ENCODE measurements around the gene PGLYRP1. TPM values are rescaled to one million over a fixed set of nuclear protein-coding genes. Genes with fewer than 3 reads are reported as not detected.

Gene PGLYRP1
- total RNA-seq, 1 experiment from 2014 or later, result not detected

- TF ChIP-seq CTCF (conservative IDR thresholded peaks at IDR 0.05) (no peak), EZH2 (IDR thresholded peaks at IDR 0.05; ENCODE audit: low read depth) (no peak)
Observed at GRCh38 chr19:46014941-46015686, 7.7 kb downstream of the PGLYRP1 start.

GRCh38 chr19:46014534-46014933 lies 8.3 kb downstream of the PGLYRP1 start:
- H3K9me3 ChIP-seq (ENCODE audit: insufficient read depth, low read depth), result no peaks in the 10 kb centered on the region
- intact Hi-C loops (cut with micrococcal nuclease; ENCODE audit: unreplicated experiment), result no loop called here
- no peaks in the 10 kb centered on the region for H3K79me2 ChIP-seq (ENCODE audit: low read depth)
- H3F3A ChIP-seq (ENCODE audit: insufficient read depth, low read depth), result peaks cover 4% of the 10 kb centered on the region
- no peaks in the 10 kb centered on the region for H3K27me3 ChIP-seq (ENCODE audit: insufficient read depth, low read depth)
- ChIA-PET POLR2A (ENCODE audit: unreplicated experiment) (interaction anchor here (0.7 kb wide), 1 partner anchor 20 kb away, joined by 5 read pairs; the partner anchor contains the start of gene CCDC61), CTCF (no interaction called here)
- TF ChIP-seq EZH2 (IDR thresholded peaks at IDR 0.05; ENCODE audit: low read depth), result no peak
- no peak for TF ChIP-seq CTCF (conservative IDR thresholded peaks at IDR 0.05)
- H3K36me3 ChIP-seq (ENCODE audit: low read depth), result no peaks in the 10 kb centered on the region
- peaks cover 5% of the 10 kb centered on the region; the same call in 1 of the 2 replicates for H4K20me1 ChIP-seq (ENCODE audit: insufficient read depth)
- H3K27ac ChIP-seq, result no peak overlapping the region
- peak overlapping the region; percentile 69 for H3K4me2 ChIP-seq
- no peaks in the 10 kb centered on the region for H3K9me2 ChIP-seq (ENCODE audit: insufficient read depth)
- 0 out of 2 replicates have a peak overlapping the region, but pooled peaks have one; percentile 47 for H2AFZ ChIP-seq
- peaks cover 7% of the 10 kb centered on the region; the same call in 1 of the 2 replicates for H3K4me1 ChIP-seq (replicated peaks; ENCODE audit: insufficient read depth)
- H3K4me3 ChIP-seq, result peak overlapping the region; percentile 53; the same call in 1 of the 2 replicates
- no peak for DNase-seq
- BruUV-seq (replicated peaks), result no TSS peak

More at GRCh38 chr19:46014941-46015686, 7.7 kb downstream of the PGLYRP1 start:
- H3F3A ChIP-seq (ENCODE audit: insufficient read depth, low read depth), result peaks cover 4% of the 10 kb centered on the region
- H3K9me2 ChIP-seq (ENCODE audit: insufficient read depth), result no peaks in the 10 kb centered on the region
- H3K4me1 ChIP-seq (replicated peaks; ENCODE audit: insufficient read depth), result peaks cover 7% of the 10 kb centered on the region; the same call in 1 of the 2 replicates
- peak overlapping the region; percentile 69 for H3K4me2 ChIP-seq
- DNase-seq, result peak; percentile 59 to 83
- H3K27me3 ChIP-seq (ENCODE audit: insufficient read depth, low read depth), result no peaks in the 10 kb centered on the region
- no TSS peak for BruUV-seq (replicated peaks)
- no peak overlapping the region for H3K27ac ChIP-seq
- H3K79me2 ChIP-seq (ENCODE audit: low read depth), result no peaks in the 10 kb centered on the region
- intact Hi-C loops (cut with micrococcal nuclease; ENCODE audit: unreplicated experiment), result loop anchor here (5.0 kb wide), 1 partner anchor 133 kb away; no protein-coding TSS in a partner anchor
- H2AFZ ChIP-seq, result 0 out of 2 replicates have a peak overlapping the region, but pooled peaks have one; percentile 47
- no peaks in the 10 kb centered on the region for H3K36me3 ChIP-seq (ENCODE audit: low read depth)
- ChIA-PET CTCF (interaction anchor here (0.6 kb wide), 1 partner anchor 1101 kb away, joined by 8 read pairs; no protein-coding TSS in a partner anchor), POLR2A (ENCODE audit: unreplicated experiment) (interaction anchor here (0.6 to 0.7 kb wide), 2 partner anchors 20 to 117 kb away, joined by 3 to 5 read pairs; partner anchors contain the start of gene CCDC61)
- H3K9me3 ChIP-seq (ENCODE audit: insufficient read depth, low read depth), result no peaks in the 10 kb centered on the region
- peak overlapping the region; percentile 53; the same call in 1 of the 2 replicates for H3K4me3 ChIP-seq
- H4K20me1 ChIP-seq (ENCODE audit: insufficient read depth), result peaks cover 5% of the 10 kb centered on the region; the same call in 1 of the 2 replicates

- H2AFZ ChIP-seq, result no peak overlapping the region
- TF ChIP-seq CTCF (conservative IDR thresholded peaks at IDR 0.05), result peak; percentile 98
- TF ChIP-seq EZH2 (IDR thresholded peaks at IDR 0.05; ENCODE audit: low read depth), result no peak
- CTCF ChIA-PET, result interaction anchor here (0.5 to 1.0 kb wide), 5 partner anchors 11 to 413 kb away, joined by 3 to 13 read pairs (median 3); no protein-coding TSS in a partner anchor
- H3K9me2 ChIP-seq (ENCODE audit: insufficient read depth), result no peaks in the 10 kb centered on the region
- BruUV-seq (replicated peaks), result no TSS peak
- peak; percentile 52 to 61 for DNase-seq
- H4K20me1 ChIP-seq (ENCODE audit: insufficient read depth), result no peaks in the 10 kb centered on the region
- intact Hi-C loops (cut with micrococcal nuclease; ENCODE audit: unreplicated experiment), result no loop called here
- H3K4me2 ChIP-seq, result no peak overlapping the region
- POLR2A ChIA-PET (ENCODE audit: unreplicated experiment), result no interaction called here
- 0 out of 2 replicates have a peak, but pooled peaks cover 7% of the 10 kb centered on the region for H3K4me1 ChIP-seq (replicated peaks; ENCODE audit: insufficient read depth)
- H3K79me2 ChIP-seq (ENCODE audit: low read depth), result no peaks in the 10 kb centered on the region
- no peak overlapping the region for H3K4me3 ChIP-seq
- peaks cover 5% of the 10 kb centered on the region for H3F3A ChIP-seq (ENCODE audit: insufficient read depth, low read depth)
- 0 out of 2 replicates have a peak, but pooled peaks cover 9% of the 10 kb centered on the region for H3K36me3 ChIP-seq (ENCODE audit: low read depth)
- H3K27ac ChIP-seq, result no peak overlapping the region
- no peaks in the 10 kb centered on the region for H3K9me3 ChIP-seq (ENCODE audit: insufficient read depth, low read depth)
- no peaks in the 10 kb centered on the region for H3K27me3 ChIP-seq (ENCODE audit: insufficient read depth, low read depth)
Observed at GRCh38 chr19:46009530-46010510, 13.0 kb downstream of the PGLYRP1 start.
